GM23338 (cell line): ENCODE measurements around the gene SYCP3. TPM values are rescaled to one million over a fixed set of nuclear protein-coding genes. Genes with fewer than 3 reads are reported as not detected.

Source experiments
- ATAC-seq: fragments of 200-7000 bp; cut with Tn5 transposase; 3 replicates; pipeline ENCODE4 v1.9.1; 2020
- DNase-seq: peaks from one replicate; pipeline ENCODE4 v3.0.0-alpha.2; 2015; ENCODE audit warnings: low spot score
- H2AFZ ChIP-seq: fragments of 200-600 bp; sonication (generic); 2 replicates; pipeline ENCODE4 v1.8.0; 2016; ENCODE audit warnings: antibody characterized with exemption, mild to moderate bottlenecking, moderate library complexity
- H3F3A ChIP-seq: fragments of 200-600 bp; sonication (generic); replicated peaks from 2 replicates; pipeline ENCODE4 v1.8.0; 2017; ENCODE audit warnings: antibody characterized with exemption, mixed run types, low read depth
- H3K27ac ChIP-seq: fragments of 200-600 bp; sonication (generic); 2 replicates; pipeline ENCODE4 v1.6.1; 2016; ENCODE audit warnings: low read depth
- H3K27me3 ChIP-seq: fragments of 200-600 bp; sonication (generic); 2 replicates; pipeline ENCODE4 v1.8.0; 2016; ENCODE audit warnings: mild to moderate bottlenecking, mixed run types, moderate library complexity; ENCODE audit not compliant: insufficient read depth
- H3K36me3 ChIP-seq: fragments of 200-600 bp; sonication (generic); 2 replicates; pipeline ENCODE4 v1.8.0; 2016; ENCODE audit warnings: mild to moderate bottlenecking; ENCODE audit not compliant: insufficient read depth
- H3K4me1 ChIP-seq: fragments of 200-600 bp; sonication (generic); 2 replicates; pipeline ENCODE4 v1.8.0; 2016; ENCODE audit warnings: mild to moderate bottlenecking, moderate library complexity; ENCODE audit not compliant: insufficient read depth
- H3K4me2 ChIP-seq: fragments of 200-600 bp; sonication (generic); 2 replicates; pipeline ENCODE4 v1.7.1; 2017; ENCODE audit warnings: mixed run types
- H3K4me3 ChIP-seq: fragments of 200-600 bp; sonication (generic); 2 replicates; pipeline ENCODE4 v1.6.1; 2016; ENCODE audit warnings: mixed run types
- H3K79me2 ChIP-seq: fragments of 200-600 bp; sonication (generic); replicated peaks from 2 replicates; pipeline ENCODE4 v1.8.0; 2017; ENCODE audit warnings: mild to moderate bottlenecking; ENCODE audit not compliant: insufficient read depth
- H3K9me2 ChIP-seq: fragments of 200-600 bp; sonication (generic); 2 replicates; pipeline ENCODE4 v1.8.0; 2017; ENCODE audit not compliant: insufficient read depth
- H4K20me1 ChIP-seq: fragments of 200-600 bp; sonication (generic); replicated peaks from 2 replicates; pipeline ENCODE4 v1.8.0; 2017; ENCODE audit warnings: mild to moderate bottlenecking; ENCODE audit not compliant: insufficient read depth
- H3K27ac Mint-ChIP-seq: 2 replicates; pipeline ENCODE4 v1.8.0; 2020; ENCODE audit warnings: inconsistent platforms, mild to moderate bottlenecking, moderate library complexity, mixed read lengths
- H3K27me3 Mint-ChIP-seq: 3 replicates; pipeline ENCODE4 v1.8.0; 2022; ENCODE audit warnings: low read depth, mild to moderate bottlenecking, moderate library complexity, mixed read lengths, inconsistent platforms; ENCODE audit not compliant: insufficient read depth, poor library complexity
- H3K36me3 Mint-ChIP-seq: 3 replicates; pipeline ENCODE4 v1.8.0; 2021; ENCODE audit warnings: low read depth, mild to moderate bottlenecking, inconsistent platforms, moderate library complexity, mixed read lengths
- H3K4me1 Mint-ChIP-seq: 3 replicates; pipeline ENCODE4 v1.8.0; 2020; ENCODE audit warnings: mild to moderate bottlenecking, inconsistent platforms, mixed read lengths
- H3K4me3 Mint-ChIP-seq: 3 replicates; pipeline ENCODE4 v1.8.0; 2021; ENCODE audit warnings: moderate library complexity, mild to moderate bottlenecking, inconsistent platforms, mixed read lengths
- H3K9me3 Mint-ChIP-seq: 3 replicates; pipeline ENCODE4 v1.8.0; 2020; ENCODE audit warnings: moderate library complexity, mild to moderate bottlenecking, inconsistent platforms, mixed read lengths
- CREB1 ChIP-seq: fragments of 250-450 bp; sonication (Bioruptor Pico); IDR thresholded peaks from 2 replicates; pipeline ENCODE4 v1.5.0; 2020; ENCODE audit warnings: low read depth, mild to moderate bottlenecking, moderate library complexity
- CTCF ChIP-seq, 2 experiments: fragments of 200-600 bp in 1 of 2; sonication (generic) in 1 of 2; conservative IDR thresholded peaks; 2 replicates each; pipeline versions ENCODE4 v1.5.1 to v1.6.1; 2016 to 2017; ENCODE audit warnings: antibody characterized with exemption in 2 of 2, low read depth in 2 of 2, mild to moderate bottlenecking in 2 of 2, moderate library complexity in 1 of 2
- EZH2 ChIP-seq: fragments of 200-600 bp; sonication (generic); IDR thresholded peaks from one replicate; pipeline ENCODE4 v1.8.0; 2017; ENCODE audit warnings: antibody characterized with exemption, mild to moderate bottlenecking, low read depth; ENCODE audit not compliant: unreplicated experiment
- JUNB ChIP-seq: IDR thresholded peaks from one replicate; pipeline ENCODE4 v1.6.1; 2016; ENCODE audit warnings: antibody characterized with exemption; ENCODE audit not compliant: unreplicated experiment
- REST ChIP-seq: IDR thresholded peaks from one replicate; pipeline ENCODE4 v1.6.1; 2018; ENCODE audit warnings: antibody characterized with exemption; ENCODE audit not compliant: unreplicated experiment
- STAT1 ChIP-seq: IDR thresholded peaks from one replicate; pipeline ENCODE4 v1.6.1; 2016; ENCODE audit warnings: antibody characterized with exemption; ENCODE audit not compliant: unreplicated experiment
- ZNF114 ChIP-seq: fragments of 250-450 bp; sonication (Bioruptor Pico); IDR thresholded peaks from 2 replicates; pipeline ENCODE4 v1.5.0; 2020; ENCODE audit warnings: mild to moderate bottlenecking, moderate library complexity
- ZNF331 ChIP-seq: fragments of 250-450 bp; sonication (Bioruptor Pico); IDR thresholded peaks from 2 replicates; pipeline ENCODE4 v1.5.0; 2020; ENCODE audit warnings: low read depth, mild to moderate bottlenecking, moderate library complexity
- ZNF462 ChIP-seq: fragments of 250-450 bp; sonication (Bioruptor Pico); IDR thresholded peaks from 2 replicates; pipeline ENCODE4 v1.5.0; 2020; ENCODE audit warnings: mild to moderate bottlenecking, moderate library complexity
- polyA plus RNA-seq: library from polyadenylated mRNA; unstranded; fragments of >200 nt; fragmentation: Nextera tagmentation; extraction: Ambion mirVana; gene quantifications from 2 replicates; pipeline ENCODE4 v1.2.1, GENCODE V29; 2016
- total RNA-seq: library from RNA; depleted of rRNA; stranded (reverse); fragments of >200 nt; shearing (Covaris generic); gene quantifications from 2 replicates; pipeline ENCODE4 v1.2.3, GENCODE V29; 2014

SYCP3 gene
- total and polyA plus RNA-seq, 2 experiments from 2014 or later, result 0.07 to 1.5 TPM

DNA sequence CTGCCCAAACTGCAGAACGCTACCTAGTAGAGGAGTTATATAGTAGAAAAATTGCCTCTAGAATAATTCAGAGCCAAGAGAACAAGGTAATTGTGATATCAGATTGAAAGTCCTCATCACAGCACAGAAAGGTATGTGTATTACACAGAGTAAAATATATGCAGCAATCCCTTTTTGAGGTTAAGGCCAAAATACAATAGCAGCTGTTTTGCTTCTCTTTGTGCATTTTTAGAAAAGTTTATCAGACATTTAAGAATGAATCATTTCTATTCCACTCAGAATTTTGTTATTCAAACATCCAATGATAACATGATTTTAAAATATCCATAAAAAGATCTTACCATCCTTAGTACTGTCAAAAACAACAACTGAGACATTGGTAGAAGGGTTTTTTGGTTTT, 46.4 kb upstream of the SYCP3 start:
- DNase-seq (no peak), ATAC-seq (no peak)
- H3K4me3 Mint-ChIP-seq, result no peak overlapping the region
- no peak overlapping the region for H3K4me3 ChIP-seq
- no peaks in the 10 kb centered on the region for H3F3A ChIP-seq
- no peaks in the 10 kb centered on the region for H3K79me2 ChIP-seq
- H3K9me2 ChIP-seq, result no peaks in the 10 kb centered on the region
- H2AFZ ChIP-seq, result no peak overlapping the region
- TF ChIP-seq ZNF331 (CRISPR knock-in tag), result no peak
- TF ChIP-seq JUNB, result no peak
- no peak for TF ChIP-seq EZH2
- TF ChIP-seq STAT1, result no peak
- TF ChIP-seq ZNF114 (CRISPR knock-in tag), result no peak
- TF ChIP-seq CTCF (conservative IDR thresholded peaks at IDR 0.05; ENCODE audit: low read depth in 2 of 2), result no peak
- no peak for TF ChIP-seq REST
- no peak for TF ChIP-seq CREB1 (CRISPR knock-in tag)
- TF ChIP-seq ZNF462 (CRISPR knock-in tag), result no peak
- no peaks in the 10 kb centered on the region for H3K4me1 Mint-ChIP-seq
- H3K9me3 Mint-ChIP-seq, result no peaks in the 10 kb centered on the region
- no peak overlapping the region for H3K27ac Mint-ChIP-seq
- H3K27ac ChIP-seq, result no peak overlapping the region
- peaks cover 4% of the 10 kb centered on the region for H3K27me3 Mint-ChIP-seq
- no peaks in the 10 kb centered on the region; the same call in 2 of the 3 replicates for H3K36me3 Mint-ChIP-seq
- no peak overlapping the region for H3K4me2 ChIP-seq
- no peaks in the 10 kb centered on the region for H3K27me3 ChIP-seq
- H3K4me1 ChIP-seq, result no peaks in the 10 kb centered on the region
- H3K36me3 ChIP-seq, result peaks cover 2% of the 10 kb centered on the region; the same call in 1 of the 2 replicates
- H4K20me1 ChIP-seq, result no peaks in the 10 kb centered on the region
